Astrocyte (in vitro differentiated cells and primary cell): ENCODE data around the gene C2CD4C. TPM values are rescaled to one million over a fixed set of nuclear protein-coding genes. Genes with fewer than 3 reads are reported as not detected.

Experiments
- DNase-seq: peaks from one replicate; pipeline ENCODE4 v3.0.0-alpha.2; 2010; ENCODE audit warnings: low read depth
- FAIRE-seq: peaks from 2 replicates; lab custom pipeline; 2011; peaks lifted over from hg19 to GRCh38; lab: Jason Lieb, UNC
- H2AFZ ChIP-seq: 2 replicates; pipeline ENCODE4 v1.6.0; 2012; ENCODE audit warnings: low read depth, low read length, inconsistent platforms
- H3K27ac ChIP-seq: 2 replicates; pipeline ENCODE4 v1.5.1; 2011; ENCODE audit warnings: low read depth, low read length, inconsistent platforms
- H3K27me3 ChIP-seq: 2 replicates; pipeline ENCODE4 v1.6.0; 2011; ENCODE audit warnings: low read length, inconsistent platforms; ENCODE audit not compliant: insufficient read depth
- H3K36me3 ChIP-seq: 2 replicates; pipeline ENCODE4 v1.5.1; 2011; ENCODE audit warnings: low read length, inconsistent platforms; ENCODE audit not compliant: insufficient read depth
- H3K4me1 ChIP-seq: 2 replicates; pipeline ENCODE4 v1.5.1; 2011; ENCODE audit warnings: low read length, inconsistent platforms; ENCODE audit not compliant: insufficient read depth
- H3K4me2 ChIP-seq: 2 replicates; pipeline ENCODE4 v1.6.0; 2012; ENCODE audit warnings: low read length, inconsistent platforms
- H3K4me3 ChIP-seq: 2 replicates; pipeline ENCODE4 v1.5.1; 2011; ENCODE audit warnings: low read depth, mild to moderate bottlenecking, low read length, inconsistent platforms; ENCODE audit not compliant: insufficient read depth
- H3K79me2 ChIP-seq: 2 replicates; pipeline ENCODE4 v1.6.0; 2012; ENCODE audit warnings: mild to moderate bottlenecking, low read length, inconsistent platforms; ENCODE audit not compliant: insufficient read depth
- H3K9ac ChIP-seq: 2 replicates; pipeline ENCODE4 v1.6.0; 2012; ENCODE audit warnings: mild to moderate bottlenecking, low read length, inconsistent platforms
- H3K9me3 ChIP-seq: 2 replicates; pipeline ENCODE4 v1.5.1; 2012; ENCODE audit warnings: low read depth, mild to moderate bottlenecking, low read length, inconsistent platforms; ENCODE audit not compliant: insufficient read depth
- H4K20me1 ChIP-seq: 2 replicates; pipeline ENCODE4 v1.6.0; 2012; ENCODE audit warnings: low read length, inconsistent platforms; ENCODE audit not compliant: insufficient read depth
- H3K27ac Mint-ChIP-seq: one replicate; pipeline ENCODE4 v1.8.0; 2021; ENCODE audit warnings: mild to moderate bottlenecking, mixed read lengths; ENCODE audit not compliant: unreplicated experiment
- H3K27me3 Mint-ChIP-seq: one replicate; pipeline ENCODE4 v1.8.0; 2021; ENCODE audit warnings: low read depth, mixed read lengths; ENCODE audit not compliant: unreplicated experiment
- H3K36me3 Mint-ChIP-seq: one replicate; pipeline ENCODE4 v1.8.0; 2021; ENCODE audit warnings: low read depth, mixed read lengths; ENCODE audit not compliant: unreplicated experiment
- H3K4me1 Mint-ChIP-seq: one replicate; pipeline ENCODE4 v1.8.0; 2021; ENCODE audit warnings: low read depth, mixed read lengths; ENCODE audit not compliant: unreplicated experiment
- H3K4me3 Mint-ChIP-seq: one replicate; pipeline ENCODE4 v1.8.0; 2021; ENCODE audit warnings: mild to moderate bottlenecking, moderate library complexity, mixed read lengths; ENCODE audit not compliant: unreplicated experiment
- H3K9me3 Mint-ChIP-seq: one replicate; pipeline ENCODE4 v1.8.0; 2021; ENCODE audit warnings: mild to moderate bottlenecking, mixed read lengths; ENCODE audit not compliant: unreplicated experiment
- CTCF ChIP-seq: IDR thresholded peaks from 2 replicates; pipeline ENCODE4 v1.5.1; 2011; ENCODE audit warnings: low read depth, mild to moderate bottlenecking, inconsistent platforms, low read length, moderate library complexity; ENCODE audit not compliant: insufficient read depth
- EZH2 ChIP-seq: IDR thresholded peaks from 2 replicates; pipeline ENCODE4 v1.6.1; 2012; ENCODE audit warnings: mild to moderate bottlenecking, low read length, inconsistent platforms; ENCODE audit not compliant: insufficient read depth
- total RNA-seq: library from RNA; stranded (reverse); gene quantifications from 2 replicates; pipeline ENCODE4 v1.2.1, GENCODE V29; 2021

The C2CD4C gene
- total RNA-seq, 1 donor from 2014 or later = 3.4 TPM

GRCh38 chr19:371501-372168 lies 37.3 kb downstream of the C2CD4C start:
- peaks cover 19% of the 10 kb centered on the region for H3K27me3 ChIP-seq

GRCh38 chr19:370641-371330 lies 38.2 kb downstream of the C2CD4C start:
- no peaks in the 10 kb centered on the region for H3K4me1 Mint-ChIP-seq
- Histone ChIP-seq H3K4me1 (no peaks in the 10 kb centered on the region), H3K79me2 (no peaks in the 10 kb centered on the region), H2AFZ (no peak overlapping the region), H4K20me1 (no peaks in the 10 kb centered on the region), H3K27ac (no peak overlapping the region), H3K4me3 (no peak overlapping the region), H3K9ac (no peak overlapping the region), H3K4me2 (no peak overlapping the region), H3K9me3 (no peaks in the 10 kb centered on the region), H3K36me3 (no peaks in the 10 kb centered on the region), H3K27me3 (peaks cover 19% of the 10 kb centered on the region)
- TF ChIP-seq EZH2 (no peak), CTCF (no peak)
- peaks cover 66% of the 10 kb centered on the region for H3K27me3 Mint-ChIP-seq
- H3K27ac Mint-ChIP-seq = no peak overlapping the region
- DNase-seq (no peak), FAIRE-seq (no peak)
- H3K4me3 Mint-ChIP-seq = no peak overlapping the region
- H3K9me3 Mint-ChIP-seq = peaks cover 3% of the 10 kb centered on the region
- peaks cover 5% of the 10 kb centered on the region for H3K36me3 Mint-ChIP-seq

More at GRCh38 chr19:371501-372168, 37.3 kb downstream of the C2CD4C start:
- no peak overlapping the region for H3K9ac ChIP-seq
- H3K79me2 ChIP-seq = no peaks in the 10 kb centered on the region
- H3K36me3 ChIP-seq = no peaks in the 10 kb centered on the region
- H3K4me1 ChIP-seq = no peaks in the 10 kb centered on the region
- Mint-ChIP-seq H3K36me3 (peaks cover 5% of the 10 kb centered on the region), H3K4me3 (no peak overlapping the region), H3K27me3 (peaks cover 68% of the 10 kb centered on the region), H3K27ac (no peak overlapping the region), H3K9me3 (peaks cover 3% of the 10 kb centered on the region), H3K4me1 (no peaks in the 10 kb centered on the region)
- H3K4me3 ChIP-seq = no peak overlapping the region
- DNase-seq (no peak), FAIRE-seq (no peak)
- no peak overlapping the region for H3K4me2 ChIP-seq
- peak; percentile 36 for TF ChIP-seq EZH2
- no peak for TF ChIP-seq CTCF
- H4K20me1 ChIP-seq = no peaks in the 10 kb centered on the region
- no peaks in the 10 kb centered on the region for H3K9me3 ChIP-seq
- H2AFZ ChIP-seq = no peak overlapping the region
- H3K27ac ChIP-seq = no peak overlapping the region

GRCh38 chr19:369876-370275 lies 39.1 kb downstream of the C2CD4C start:
- H3K4me2 ChIP-seq = no peak overlapping the region
- no peak overlapping the region for H3K4me3 ChIP-seq
- no peak overlapping the region for H3K27ac Mint-ChIP-seq
- H4K20me1 ChIP-seq = no peaks in the 10 kb centered on the region
- H3K36me3 ChIP-seq = no peaks in the 10 kb centered on the region
- H3K4me3 Mint-ChIP-seq = no peak overlapping the region
- peaks cover 19% of the 10 kb centered on the region for H3K27me3 ChIP-seq
- no peak for DNase-seq
- no peaks in the 10 kb centered on the region for H3K9me3 ChIP-seq
- H3K27me3 Mint-ChIP-seq = peaks cover 72% of the 10 kb centered on the region
- no peak for FAIRE-seq
- TF ChIP-seq CTCF (no peak), EZH2 (no peak)
- no peak overlapping the region for H2AFZ ChIP-seq
- H3K4me1 Mint-ChIP-seq = no peaks in the 10 kb centered on the region
- H3K9ac ChIP-seq = no peak overlapping the region
- H3K4me1 ChIP-seq = no peaks in the 10 kb centered on the region
- H3K79me2 ChIP-seq = no peaks in the 10 kb centered on the region
- peaks cover 5% of the 10 kb centered on the region for H3K36me3 Mint-ChIP-seq
- peaks cover 3% of the 10 kb centered on the region for H3K9me3 Mint-ChIP-seq
- no peak overlapping the region for H3K27ac ChIP-seq
